HG02938 (cell line): ENCODE results near the gene ADAR.
"Not testable (repeated sequence)": the region's sequence is repeated elsewhere in the genome, so short reads cannot be mapped to it uniquely, and the experiment has no call there.

ENCODE experiments used
- ATAC-seq: cut with Tn5 transposase; IDR thresholded peaks from one replicate; pipeline ENCODE4 v1.9.1; 2021; ENCODE audit warnings: mild to moderate bottlenecking, moderate library complexity; ENCODE audit not compliant: unreplicated experiment

The ADAR gene, protein sequence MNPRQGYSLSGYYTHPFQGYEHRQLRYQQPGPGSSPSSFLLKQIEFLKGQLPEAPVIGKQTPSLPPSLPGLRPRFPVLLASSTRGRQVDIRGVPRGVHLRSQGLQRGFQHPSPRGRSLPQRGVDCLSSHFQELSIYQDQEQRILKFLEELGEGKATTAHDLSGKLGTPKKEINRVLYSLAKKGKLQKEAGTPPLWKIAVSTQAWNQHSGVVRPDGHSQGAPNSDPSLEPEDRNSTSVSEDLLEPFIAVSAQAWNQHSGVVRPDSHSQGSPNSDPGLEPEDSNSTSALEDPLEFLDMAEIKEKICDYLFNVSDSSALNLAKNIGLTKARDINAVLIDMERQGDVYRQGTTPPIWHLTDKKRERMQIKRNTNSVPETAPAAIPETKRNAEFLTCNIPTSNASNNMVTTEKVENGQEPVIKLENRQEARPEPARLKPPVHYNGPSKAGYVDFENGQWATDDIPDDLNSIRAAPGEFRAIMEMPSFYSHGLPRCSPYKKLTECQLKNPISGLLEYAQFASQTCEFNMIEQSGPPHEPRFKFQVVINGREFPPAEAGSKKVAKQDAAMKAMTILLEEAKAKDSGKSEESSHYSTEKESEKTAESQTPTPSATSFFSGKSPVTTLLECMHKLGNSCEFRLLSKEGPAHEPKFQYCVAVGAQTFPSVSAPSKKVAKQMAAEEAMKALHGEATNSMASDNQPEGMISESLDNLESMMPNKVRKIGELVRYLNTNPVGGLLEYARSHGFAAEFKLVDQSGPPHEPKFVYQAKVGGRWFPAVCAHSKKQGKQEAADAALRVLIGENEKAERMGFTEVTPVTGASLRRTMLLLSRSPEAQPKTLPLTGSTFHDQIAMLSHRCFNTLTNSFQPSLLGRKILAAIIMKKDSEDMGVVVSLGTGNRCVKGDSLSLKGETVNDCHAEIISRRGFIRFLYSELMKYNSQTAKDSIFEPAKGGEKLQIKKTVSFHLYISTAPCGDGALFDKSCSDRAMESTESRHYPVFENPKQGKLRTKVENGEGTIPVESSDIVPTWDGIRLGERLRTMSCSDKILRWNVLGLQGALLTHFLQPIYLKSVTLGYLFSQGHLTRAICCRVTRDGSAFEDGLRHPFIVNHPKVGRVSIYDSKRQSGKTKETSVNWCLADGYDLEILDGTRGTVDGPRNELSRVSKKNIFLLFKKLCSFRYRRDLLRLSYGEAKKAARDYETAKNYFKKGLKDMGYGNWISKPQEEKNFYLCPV

DNA sequence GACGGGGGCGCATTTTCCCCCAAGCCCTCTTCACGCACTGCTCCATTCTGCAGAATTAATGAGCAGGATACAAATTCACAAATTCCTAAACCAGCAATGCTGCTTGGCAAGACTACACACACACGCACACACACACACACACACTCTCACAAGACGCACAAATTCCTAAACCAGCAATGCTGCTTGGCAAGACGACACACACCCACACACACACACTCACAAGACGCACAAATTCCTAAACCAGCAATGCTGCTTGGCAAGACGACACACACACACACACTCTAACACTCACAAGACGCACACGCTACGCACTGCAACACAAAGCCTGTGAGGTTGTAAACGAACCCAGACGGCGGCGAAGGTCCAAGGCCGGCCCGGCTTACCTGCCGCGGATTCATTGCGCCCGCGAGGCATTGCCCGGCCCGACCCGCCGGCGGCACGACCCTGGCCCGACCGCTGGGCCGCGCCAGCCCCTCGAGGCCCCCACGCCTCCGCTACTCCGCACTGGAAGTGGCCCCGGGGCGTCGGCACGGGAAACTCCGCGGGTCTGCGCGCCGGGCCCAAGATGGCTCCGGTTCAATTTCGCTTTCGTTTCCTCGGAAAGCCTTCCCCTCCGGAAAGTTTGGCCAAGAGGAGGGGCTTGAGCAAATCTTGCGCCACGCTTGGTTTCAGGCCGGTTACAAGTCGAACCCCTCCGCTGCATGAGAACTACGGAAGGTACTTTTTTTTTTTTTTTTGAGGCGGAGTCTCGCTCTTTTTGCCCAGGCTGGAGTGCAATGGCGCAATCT, at the start of gene ADAR:
ADAR (minus strand) TSS at position 578 of the 788 bp plus-strand sequence; CDS start at position 398, 180 bp downstream.
- peak; percentile 57 for ATAC-seq

- ATAC-seq: no peak
These were observed 49.6 kb upstream of the ADAR start for GRCh38 chr1:154657556-154657955.

GRCh38 chr1:154652893-154653292, 44.9 kb upstream of the ADAR start:
- no peak for ATAC-seq

GRCh38 chr1:154644724-154645123, 36.7 kb upstream of the ADAR start:
- ATAC-seq: not testable (repeated sequence)

DNA sequence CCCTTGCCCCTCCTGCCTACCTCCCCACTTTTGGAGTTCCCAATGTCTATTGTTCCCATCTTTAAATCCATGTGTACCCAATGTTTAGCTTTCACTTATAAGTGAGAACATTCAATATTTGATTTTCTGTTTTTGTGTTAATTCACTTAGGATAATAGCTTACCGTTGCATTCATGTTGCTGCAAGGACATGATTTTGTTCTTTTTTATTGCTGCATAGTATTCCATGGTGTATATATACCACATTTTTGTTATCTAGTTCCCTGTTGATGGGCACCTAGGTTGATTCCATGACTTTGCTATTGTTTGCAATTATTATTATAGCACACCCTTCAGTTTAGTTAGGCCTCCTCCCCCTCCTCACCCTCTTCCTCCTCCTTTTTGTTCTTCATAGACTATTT, 33.5 kb upstream of the ADAR start:
- no peak for ATAC-seq

GRCh38 chr1:154639876-154640275, 31.9 kb upstream of the ADAR start:
- no peak for ATAC-seq

DNA sequence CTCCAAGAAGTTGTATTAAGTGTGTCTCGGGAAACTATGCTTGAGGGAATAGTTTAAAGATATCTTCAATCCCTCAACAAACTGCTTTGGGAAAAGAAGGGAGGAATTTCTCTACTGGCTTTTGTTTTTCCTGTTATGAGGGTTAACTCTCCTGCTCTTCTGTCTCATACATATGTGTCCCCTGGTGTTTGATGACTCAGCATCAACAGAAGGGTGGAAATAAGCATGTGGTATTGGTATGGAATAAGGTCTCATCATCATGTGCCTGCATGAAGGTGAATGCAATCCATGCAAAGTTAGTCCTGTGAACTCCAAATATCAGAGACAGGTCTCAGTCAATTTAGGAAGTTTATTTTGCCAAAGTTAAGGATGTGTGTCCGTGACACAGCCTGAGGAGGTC, 27.2 kb upstream of the ADAR start:
- ATAC-seq: no peak

- ATAC-seq: no peak
These were observed 21.7 kb upstream of the ADAR start for GRCh38 chr1:154629675-154630073.

- ATAC-seq: no peak
These were observed 21.2 kb upstream of the ADAR start for GRCh38 chr1:154629061-154629674.

GRCh38 chr1:154628121-154628405, 20.1 kb upstream of the ADAR start:
- ATAC-seq: no peak

GRCh38 chr1:154627257-154628120, 19.5 kb upstream of the ADAR start:
- peak; percentile 46 for ATAC-seq

- ATAC-seq: peak; percentile 11
These were observed 18.7 kb upstream of the ADAR start for GRCh38 chr1:154626456-154627256.

DNA sequence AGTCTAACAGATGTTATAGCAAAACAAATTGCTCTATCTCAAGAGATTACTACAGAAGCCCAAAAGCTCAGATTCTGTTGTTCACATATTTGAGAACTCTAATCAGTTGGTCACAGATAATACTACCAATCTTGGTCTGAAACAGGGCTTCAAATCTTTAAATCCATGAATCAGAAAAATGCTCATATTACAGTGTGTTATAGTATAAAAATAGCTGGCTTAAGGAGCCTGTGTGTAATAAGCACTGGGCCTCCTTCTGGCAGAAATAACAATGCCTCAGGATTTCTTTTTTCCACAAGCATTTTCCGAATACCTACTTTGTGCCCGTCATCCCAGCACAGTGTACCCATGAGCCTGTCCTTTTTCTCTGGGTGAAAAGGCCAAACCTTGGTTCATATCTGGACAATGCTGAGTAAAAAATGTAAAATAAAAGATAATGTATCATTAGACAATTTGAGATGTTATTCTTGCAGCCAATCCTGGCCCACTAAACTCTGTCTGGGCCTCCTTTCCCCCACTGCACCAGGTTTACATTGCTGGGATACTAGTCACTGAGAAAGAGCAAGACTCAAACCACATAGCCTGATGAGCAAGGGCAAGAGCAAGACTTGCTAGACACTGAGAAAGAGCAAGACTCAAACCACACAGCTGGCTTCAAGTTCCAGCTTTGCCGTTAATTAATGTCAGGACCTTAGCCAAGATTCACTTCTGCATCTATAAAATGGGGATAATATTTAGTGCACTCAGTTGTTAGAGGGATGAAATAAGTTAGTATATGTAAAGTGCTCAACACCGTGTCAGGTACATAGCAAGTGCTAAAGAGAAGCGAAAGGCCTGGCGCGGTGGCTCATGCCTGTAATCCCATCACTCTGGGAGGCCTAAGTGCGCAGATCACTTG, 17.0 kb upstream of the ADAR start:
- no peak for ATAC-seq

DNA sequence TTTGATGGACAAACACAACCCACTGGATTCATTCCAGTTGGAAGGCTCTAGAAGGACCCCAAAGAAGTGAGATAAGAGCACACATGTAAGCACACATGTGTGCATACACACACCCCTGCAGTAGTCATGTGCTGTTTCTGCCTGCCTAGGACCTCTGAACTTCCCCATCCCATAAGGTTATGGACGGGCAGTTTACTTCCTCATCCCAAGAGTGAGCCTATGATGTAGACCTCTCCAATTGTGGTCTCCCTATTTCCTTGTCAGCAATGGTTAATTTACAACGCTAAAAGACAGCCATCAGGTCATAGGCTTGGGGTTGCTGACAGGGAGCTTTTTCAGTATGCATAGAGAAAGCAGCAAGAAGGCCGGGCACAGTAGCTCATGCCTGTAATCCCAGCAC, 15.4 kb upstream of the ADAR start:
- no peak for ATAC-seq

GRCh38 chr1:154622503-154623039, 14.6 kb upstream of the ADAR start:
- ATAC-seq: no peak

DNA sequence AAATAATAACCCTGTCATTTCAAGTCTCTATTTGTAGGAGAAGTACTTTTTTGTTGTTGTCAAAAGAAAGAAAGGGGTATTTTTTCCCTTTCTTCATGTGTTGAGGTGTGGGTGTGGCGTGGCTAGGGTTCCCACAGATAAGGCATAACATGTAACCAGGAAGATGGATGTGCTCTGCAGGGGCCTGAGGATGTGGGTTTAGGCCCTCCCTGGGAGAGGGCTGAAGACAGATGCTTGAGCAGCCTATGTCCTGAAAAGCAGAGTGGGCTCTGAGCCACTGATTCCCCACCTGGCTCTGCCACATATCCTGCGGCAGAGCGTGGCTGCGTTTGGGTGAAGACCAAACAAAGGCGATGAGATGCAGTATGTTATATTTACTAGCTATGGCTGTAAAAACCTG, 13.9 kb upstream of the ADAR start:
- no peak for ATAC-seq

DNA sequence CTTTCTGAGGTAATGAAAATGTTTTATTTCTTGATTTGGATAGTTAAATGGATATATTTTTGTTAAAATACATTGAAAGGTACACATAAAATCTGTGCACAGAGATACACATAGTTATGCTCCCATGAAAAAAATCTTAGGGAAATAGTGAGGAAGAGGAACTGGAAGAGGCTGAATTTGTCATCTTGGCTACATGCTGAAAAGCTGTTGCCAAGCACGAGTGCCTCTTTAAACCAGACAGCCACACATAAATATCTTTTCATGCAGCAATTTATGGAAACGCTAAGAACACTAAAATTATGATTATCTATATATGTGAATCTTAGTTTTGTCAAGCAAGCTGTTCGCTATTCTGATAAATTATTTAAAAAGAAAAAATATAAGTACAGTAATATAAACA, 12.8 kb upstream of the ADAR start:
- no peak for ATAC-seq
